PFSK-1 (cell line): ENCODE data around the gene COMMD9.

Source experiments
- FOXP2 ChIP-seq: optimal IDR thresholded peaks from 2 replicates; pipeline ENCODE3; 2011; ENCODE audit warnings: borderline replicate concordance, control low read depth, inconsistent platforms; ENCODE audit not compliant: insufficient read depth; ENCODE audit errors: extremely low read length, extremely low read depth
- POLR2AphosphoS5 ChIP-seq: IDR thresholded peaks from 2 replicates; pipeline ENCODE4 v1.6.1; 2012; ENCODE audit warnings: low read depth, mild to moderate bottlenecking, control low read depth, low read length, moderate library complexity
- SIN3A ChIP-seq: IDR thresholded peaks from 2 replicates; pipeline ENCODE4 v1.6.1; 2012; ENCODE audit warnings: mild to moderate bottlenecking, low read length, moderate library complexity, borderline replicate concordance; ENCODE audit not compliant: insufficient read depth
- TAF1 ChIP-seq: IDR thresholded peaks from 2 replicates; pipeline ENCODE4 v1.6.1; 2012; ENCODE audit warnings: low read length, control low read depth, borderline replicate concordance; ENCODE audit not compliant: insufficient read depth
- TF ChIP-seq, protein P1 (sequence below), 2 experiments: IDR thresholded peaks; 2 replicates each; pipeline versions ENCODE4 v1.6.1 to v1.8.0; 2011 to 2012; ENCODE audit warnings: low read depth in 2 of 2, low read length in 2 of 2, control low read depth in 1 of 2, inconsistent platforms in 1 of 2, mild to moderate bottlenecking in 1 of 2, moderate library complexity in 1 of 2; ENCODE audit not compliant: insufficient read depth in 1 of 2

Gene COMMD9

DNA sequence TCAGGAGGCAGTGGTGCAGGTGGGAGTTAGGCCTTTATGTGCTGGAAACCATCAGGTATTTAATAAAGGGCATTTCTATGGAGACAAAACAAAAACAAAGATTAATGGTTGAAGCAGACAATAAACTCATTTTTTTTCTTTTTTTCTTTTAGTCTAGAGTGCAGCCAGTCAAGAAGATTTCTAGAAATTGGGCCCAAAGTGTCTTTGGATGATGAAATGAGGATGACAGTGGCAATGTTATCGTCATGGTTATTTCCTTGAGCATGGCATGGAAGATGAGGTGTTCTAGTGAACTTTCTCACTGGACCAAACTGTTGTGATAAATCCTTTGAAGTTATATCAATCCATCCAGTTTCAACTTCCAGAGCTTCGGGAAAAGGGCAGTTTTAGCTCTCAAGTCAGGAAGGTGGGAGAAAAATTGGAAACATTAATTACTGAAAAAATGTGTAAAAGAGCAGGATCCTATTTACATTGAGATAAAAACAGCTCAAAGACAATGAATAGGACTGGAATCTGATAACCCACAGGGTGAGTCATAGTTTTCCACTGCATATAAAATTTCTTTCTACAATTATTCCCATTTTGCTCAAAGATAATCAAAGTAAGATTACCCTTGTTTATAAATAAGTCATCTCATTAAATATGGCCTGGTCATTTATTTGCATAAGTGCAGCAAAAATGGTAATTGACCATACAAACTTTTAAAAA lies 39.9 kb upstream of the COMMD9 start:
- TF ChIP-seq, protein P1, sequence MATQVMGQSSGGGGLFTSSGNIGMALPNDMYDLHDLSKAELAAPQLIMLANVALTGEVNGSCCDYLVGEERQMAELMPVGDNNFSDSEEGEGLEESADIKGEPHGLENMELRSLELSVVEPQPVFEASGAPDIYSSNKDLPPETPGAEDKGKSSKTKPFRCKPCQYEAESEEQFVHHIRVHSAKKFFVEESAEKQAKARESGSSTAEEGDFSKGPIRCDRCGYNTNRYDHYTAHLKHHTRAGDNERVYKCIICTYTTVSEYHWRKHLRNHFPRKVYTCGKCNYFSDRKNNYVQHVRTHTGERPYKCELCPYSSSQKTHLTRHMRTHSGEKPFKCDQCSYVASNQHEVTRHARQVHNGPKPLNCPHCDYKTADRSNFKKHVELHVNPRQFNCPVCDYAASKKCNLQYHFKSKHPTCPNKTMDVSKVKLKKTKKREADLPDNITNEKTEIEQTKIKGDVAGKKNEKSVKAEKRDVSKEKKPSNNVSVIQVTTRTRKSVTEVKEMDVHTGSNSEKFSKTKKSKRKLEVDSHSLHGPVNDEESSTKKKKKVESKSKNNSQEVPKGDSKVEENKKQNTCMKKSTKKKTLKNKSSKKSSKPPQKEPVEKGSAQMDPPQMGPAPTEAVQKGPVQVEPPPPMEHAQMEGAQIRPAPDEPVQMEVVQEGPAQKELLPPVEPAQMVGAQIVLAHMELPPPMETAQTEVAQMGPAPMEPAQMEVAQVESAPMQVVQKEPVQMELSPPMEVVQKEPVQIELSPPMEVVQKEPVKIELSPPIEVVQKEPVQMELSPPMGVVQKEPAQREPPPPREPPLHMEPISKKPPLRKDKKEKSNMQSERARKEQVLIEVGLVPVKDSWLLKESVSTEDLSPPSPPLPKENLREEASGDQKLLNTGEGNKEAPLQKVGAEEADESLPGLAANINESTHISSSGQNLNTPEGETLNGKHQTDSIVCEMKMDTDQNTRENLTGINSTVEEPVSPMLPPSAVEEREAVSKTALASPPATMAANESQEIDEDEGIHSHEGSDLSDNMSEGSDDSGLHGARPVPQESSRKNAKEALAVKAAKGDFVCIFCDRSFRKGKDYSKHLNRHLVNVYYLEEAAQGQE (IDR thresholded peaks at IDR 0.05; ENCODE audit: insufficient read depth in 1 of 2, low read depth in 2 of 2, low read length in 2 of 2) = no peak
- TF ChIP-seq TAF1 = no peak
- no peak for TF ChIP-seq POLR2AphosphoS5
- no peak for TF ChIP-seq SIN3A
- TF ChIP-seq FOXP2 = no peak

DNA sequence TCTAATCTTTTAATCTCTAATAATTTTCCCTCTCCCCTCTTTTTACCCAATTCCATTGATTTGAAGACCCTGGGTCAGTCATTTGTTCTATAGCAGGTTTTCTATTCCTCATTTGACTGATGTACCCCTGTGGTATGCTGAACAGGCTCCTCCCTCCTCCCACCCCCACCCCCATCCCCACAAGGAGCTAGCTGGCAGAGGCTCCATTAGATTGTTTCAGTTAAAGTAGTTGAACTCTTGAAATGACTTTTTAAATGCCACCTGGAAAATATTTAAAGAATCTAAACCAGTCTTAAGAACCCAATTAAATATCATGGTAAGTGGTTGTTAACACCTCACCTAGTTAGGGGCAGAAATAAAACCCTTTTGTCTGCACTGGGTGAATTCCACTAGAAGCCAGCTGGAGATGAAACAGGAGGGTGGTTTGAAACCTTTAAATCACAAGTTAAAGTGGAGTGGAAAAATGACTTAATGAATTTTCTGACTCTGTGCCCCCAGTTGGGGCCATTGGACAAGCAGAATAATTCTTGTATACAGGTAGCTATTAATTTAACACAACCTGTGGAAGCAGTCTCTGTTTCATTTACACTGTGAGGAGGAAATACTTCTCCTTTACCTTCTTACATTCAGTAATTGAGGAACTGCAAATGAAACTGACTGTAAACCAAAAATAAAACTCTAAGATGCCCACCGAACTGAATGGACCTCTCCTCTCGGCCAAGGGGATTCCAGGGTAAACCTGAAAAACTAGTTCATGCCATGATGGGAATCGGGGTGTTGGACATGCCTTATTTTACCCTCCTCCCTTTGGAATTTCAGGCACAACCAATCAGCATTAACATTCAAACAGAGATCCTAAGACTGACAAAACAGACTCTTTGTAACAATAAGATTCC lies 37.5 kb upstream of the COMMD9 start:
- TF ChIP-seq TAF1 (no peak), POLR2AphosphoS5 (no peak), FOXP2 (no peak), SIN3A (no peak)
- TF ChIP-seq, protein P1 (IDR thresholded peaks at IDR 0.05; ENCODE audit: insufficient read depth in 1 of 2, low read depth in 2 of 2, low read length in 2 of 2) = no peak

DNA sequence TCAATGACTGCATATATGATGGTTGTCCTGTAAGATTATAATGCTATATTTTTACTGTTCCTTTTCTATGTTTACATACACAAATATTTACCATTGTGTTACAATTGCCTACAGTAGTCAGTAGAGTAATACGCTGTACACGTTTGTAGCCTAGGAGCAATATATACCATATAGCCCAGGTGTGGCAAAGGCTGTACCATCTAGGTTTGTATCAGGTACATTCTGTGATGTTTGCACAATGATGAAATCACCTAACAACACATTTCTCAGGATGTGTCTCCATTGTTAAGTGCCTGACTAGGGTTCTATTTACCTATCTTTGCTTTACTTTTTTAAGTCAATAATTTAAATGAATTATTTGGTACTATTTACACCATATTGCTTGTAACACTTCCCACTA lies 28.8 kb upstream of the COMMD9 start:
- TF ChIP-seq, protein P1 (IDR thresholded peaks at IDR 0.05; ENCODE audit: insufficient read depth in 1 of 2, low read depth in 2 of 2, low read length in 2 of 2) = no peak

DNA sequence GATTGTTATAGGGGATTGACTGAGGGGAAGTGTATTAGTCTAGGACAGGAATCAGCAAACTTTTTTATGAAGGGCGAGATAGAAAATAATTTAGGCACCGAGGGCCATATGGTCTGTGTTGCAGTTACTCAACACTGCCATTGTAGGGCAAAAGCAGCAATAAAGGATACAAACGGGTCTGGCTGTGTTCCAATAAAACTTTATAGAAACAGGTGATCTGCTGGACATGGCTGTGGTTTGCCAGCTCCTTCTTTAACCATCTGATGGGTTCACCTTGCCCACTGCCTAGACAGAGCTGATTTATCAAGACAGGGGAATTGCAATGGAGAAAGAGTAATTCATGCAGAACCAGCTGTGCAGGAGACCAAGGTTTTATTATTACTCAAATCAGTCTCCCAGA lies 26.8 kb upstream of the COMMD9 start:
- TF ChIP-seq TAF1 (no peak), POLR2AphosphoS5 (no peak), SIN3A (no peak), FOXP2 (no peak)
- TF ChIP-seq, protein P1 (IDR thresholded peaks at IDR 0.05; ENCODE audit: insufficient read depth in 1 of 2, low read depth in 2 of 2, low read length in 2 of 2) = no peak
